Ishikawa (cell line): Measurements from ENCODE around the gene TLE3.

Experiments
- CEBPB ChIP-seq: IDR thresholded peaks from 2 replicates; pipeline ENCODE4 v1.6.1; 2012
- CREB1 ChIP-seq: IDR thresholded peaks from 2 replicates; pipeline ENCODE4 v1.6.1; 2012; ENCODE audit warnings: low read depth
- EGR1 ChIP-seq: IDR thresholded peaks from 2 replicates; pipeline ENCODE4 v1.6.1; 2012
- EP300 ChIP-seq: IDR thresholded peaks from 2 replicates; pipeline ENCODE4 v1.6.1; 2012; ENCODE audit warnings: borderline replicate concordance
- FOXM1 ChIP-seq: IDR thresholded peaks from 2 replicates; pipeline ENCODE4 v1.6.1; 2012; ENCODE audit warnings: low read depth, borderline replicate concordance
- MAX ChIP-seq: IDR thresholded peaks from 2 replicates; pipeline ENCODE4 v1.6.1; 2012
- NFIC ChIP-seq: IDR thresholded peaks from 2 replicates; pipeline ENCODE4 v1.6.1; 2012
- RAD21 ChIP-seq: IDR thresholded peaks from 2 replicates; pipeline ENCODE4 v1.6.1; 2012; ENCODE audit warnings: low read depth
- REST ChIP-seq: IDR thresholded peaks from 2 replicates; pipeline ENCODE4 v1.6.1; 2012; ENCODE audit warnings: low read depth, mild to moderate bottlenecking
- TAF1 ChIP-seq: IDR thresholded peaks from 2 replicates; pipeline ENCODE4 v1.6.1; 2012; ENCODE audit warnings: low read depth, mild to moderate bottlenecking
- TCF12 ChIP-seq: IDR thresholded peaks from 2 replicates; pipeline ENCODE4 v1.6.1; 2012; ENCODE audit warnings: low read depth
- TEAD4 ChIP-seq: IDR thresholded peaks from 2 replicates; pipeline ENCODE4 v1.6.1; 2012
- USF1 ChIP-seq: IDR thresholded peaks from 2 replicates; pipeline ENCODE4 v1.6.1; 2012
- YY1 ChIP-seq: IDR thresholded peaks from 2 replicates; pipeline ENCODE4 v1.6.1; 2012; ENCODE audit warnings: low read depth
- ZBTB7A ChIP-seq: IDR thresholded peaks from 2 replicates; pipeline ENCODE4 v1.6.1; 2012; ENCODE audit warnings: low read depth

The TLE3 gene

GRCh38 chr15:70014860-70015490 lies 82.7 kb downstream of the TLE3 start:
- TF ChIP-seq FOXM1 (no peak), TAF1 (no peak), MAX (peak; percentile 40)

GRCh38 chr15:70014331-70014730 lies 83.4 kb downstream of the TLE3 start:
- TF ChIP-seq REST, result no peak

- no peak for TF ChIP-seq EP300
- TF ChIP-seq TCF12, result no peak
- no peak for TF ChIP-seq RAD21
- no peak for TF ChIP-seq CREB1
- TF ChIP-seq ZBTB7A, result no peak
- no peak for TF ChIP-seq FOXM1
- no peak for TF ChIP-seq CEBPB
- TF ChIP-seq EGR1, result no peak
- TF ChIP-seq NFIC, result no peak
- no peak for TF ChIP-seq MAX
- TF ChIP-seq USF1, result no peak
- TF ChIP-seq REST, result no peak
- TF ChIP-seq TAF1, result no peak
- no peak for TF ChIP-seq YY1
- no peak for TF ChIP-seq TEAD4
These were observed 83.9 kb downstream of the TLE3 start for GRCh38 chr15:70013656-70014313.

GRCh38 chr15:70012895-70013294 lies 84.8 kb downstream of the TLE3 start:
- no peak for TF ChIP-seq ZBTB7A
- no peak for TF ChIP-seq FOXM1
- TF ChIP-seq NFIC, result no peak
- TF ChIP-seq MAX, result no peak
- TF ChIP-seq TEAD4, result no peak
- no peak for TF ChIP-seq EGR1
- no peak for TF ChIP-seq CREB1

- TF ChIP-seq USF1, result no peak
These were observed 88.9 kb downstream of the TLE3 start for GRCh38 chr15:70008697-70009290.

GRCh38 chr15:70006259-70007147 lies 91.2 kb downstream of the TLE3 start:
- TF ChIP-seq TAF1 (no peak), YY1 (no peak), RAD21 (no peak), EGR1 (no peak), NFIC (no peak), MAX (no peak), CREB1 (no peak), TEAD4 (no peak), ZBTB7A (no peak), REST (no peak), TCF12 (no peak), EP300 (no peak), USF1 (no peak), FOXM1 (no peak), CEBPB (no peak)
